Stimulated activated CD4-positive, alpha-beta T cell treated with anti-CD3 and anti-CD28 coated beads, Interleukin-1b, Interleukin-23, amount 100 ng/mL, for 24 hours (primary cell): Measurements from ENCODE around the gene TIMM10.

Source experiments
- DNase-seq, 4 experiments: peaks; one replicate each; pipeline ENCODE4 v3.0.0-alpha.2; 2020; ENCODE audit warnings: low read depth in 4 of 4, low spot score in 1 of 4

TIMM10 gene

GRCh38 chr11:57484141-57484710 lies 46.3 kb downstream of the TIMM10 start:
- DNase-seq: no peak

- no peak for DNase-seq
Observed at GRCh38 chr11:57483562-57483918, 47.0 kb downstream of the TIMM10 start.

GRCh38 chr11:57482782-57483561 lies 47.6 kb downstream of the TIMM10 start:
- peak; percentile 42 to 61 (median 56) for DNase-seq

- no peak for DNase-seq
Observed at GRCh38 chr11:57481915-57482781, 48.4 kb downstream of the TIMM10 start.

- DNase-seq: no peak
Observed at GRCh38 chr11:57481315-57481714, 49.2 kb downstream of the TIMM10 start.

- DNase-seq: peak in 3 of 4 experiments; percentile 53 to 65 (median 63)
Observed at GRCh38 chr11:57480409-57481137, 50.0 kb downstream of the TIMM10 start.

GRCh38 chr11:57479911-57480310 lies 50.6 kb downstream of the TIMM10 start:
- DNase-seq: no peak

GRCh38 chr11:57479021-57479663 lies 51.4 kb downstream of the TIMM10 start:
- DNase-seq: no peak
